Activated gamma-delta T cell treated with anti-CD3 and anti-CD28 coated beads, Interleukin-2, amount 50 U/mL, for 16 hours (primary cell): ENCODE measurements around the gene TTC39B.

Source experiments
- DNase-seq: peaks from one replicate; pipeline ENCODE4 v3.0.0-alpha.2; 2020; ENCODE audit warnings: low read depth

Gene TTC39B

DNA sequence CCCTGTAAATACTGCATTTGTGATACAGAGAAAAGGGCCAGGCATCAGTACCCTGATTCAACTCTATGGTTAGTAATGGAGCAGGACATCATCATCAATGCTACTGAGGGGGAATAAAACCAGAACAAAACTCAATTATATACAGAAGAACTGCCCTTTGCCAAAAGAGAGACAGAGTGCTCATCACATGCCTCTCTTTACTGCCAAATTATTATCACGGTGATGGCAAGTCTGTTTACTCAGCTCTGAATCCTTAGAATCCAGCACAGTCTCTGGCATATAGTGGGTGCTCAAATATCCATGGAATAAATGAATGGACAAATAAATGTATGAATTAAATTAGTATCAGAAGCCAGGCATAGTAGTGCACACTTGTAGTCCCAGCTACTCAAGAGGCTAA is 130.2 kb downstream of the TTC39B start:
- DNase-seq: no peak

DNA sequence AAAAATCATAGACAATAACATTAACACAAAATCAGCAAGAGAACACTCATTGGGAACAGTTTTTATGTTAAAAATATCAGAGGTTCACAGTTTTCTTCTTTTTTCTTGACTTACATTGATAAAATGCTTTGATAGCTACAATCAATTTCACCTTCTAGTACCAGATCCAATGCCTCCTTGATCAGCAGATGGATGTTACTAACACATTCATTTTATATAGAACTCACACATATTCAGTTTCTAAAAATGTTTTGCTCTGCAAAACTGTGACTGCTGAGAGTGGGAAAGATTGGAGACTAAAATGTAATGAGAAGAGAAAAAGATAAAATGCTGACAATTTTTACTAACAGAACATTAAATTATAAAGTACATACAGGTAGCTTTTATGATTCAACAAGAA is 143.1 kb downstream of the TTC39B start:
- no peak for DNase-seq

DNA sequence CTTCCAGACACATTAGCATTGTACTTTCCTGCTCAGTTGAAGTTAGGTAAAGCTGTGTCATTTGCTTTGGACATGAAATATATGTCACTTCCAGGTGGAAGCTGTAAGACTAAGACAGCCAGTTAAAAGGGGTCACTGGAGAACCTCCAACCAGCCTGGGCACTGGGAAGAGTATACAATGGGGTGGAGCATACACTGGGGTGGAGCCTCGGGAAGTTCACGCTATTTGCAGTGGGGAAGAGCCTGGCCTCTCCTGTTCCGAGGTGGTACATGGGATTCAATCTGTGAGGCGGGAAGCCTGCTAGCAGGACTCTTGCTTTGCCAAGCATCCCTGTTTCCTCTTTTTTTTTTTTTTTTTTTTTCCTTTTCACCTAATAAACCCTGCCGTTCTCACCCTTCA is 145.3 kb downstream of the TTC39B start:
- no peak for DNase-seq

DNA sequence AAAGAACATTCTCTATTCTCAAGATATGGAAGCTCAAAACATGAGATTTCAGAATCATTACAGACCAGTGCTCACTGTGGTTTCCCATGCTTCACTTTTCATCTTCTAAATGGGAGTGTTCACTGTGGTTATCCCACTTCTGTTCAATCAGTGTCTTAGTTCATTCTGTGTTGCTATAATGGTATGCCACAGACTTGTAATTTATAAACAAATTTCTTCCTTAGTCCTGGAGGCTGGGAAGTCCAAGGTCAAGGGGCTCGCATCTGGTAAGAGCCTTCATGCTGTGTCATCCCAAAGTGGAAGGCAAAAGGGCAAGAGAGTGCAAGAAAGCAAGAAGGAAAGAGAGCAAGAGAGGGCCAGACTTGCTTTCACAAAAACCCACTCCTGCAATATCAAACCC is 146.3 kb downstream of the TTC39B start:
- no peak for DNase-seq

DNA sequence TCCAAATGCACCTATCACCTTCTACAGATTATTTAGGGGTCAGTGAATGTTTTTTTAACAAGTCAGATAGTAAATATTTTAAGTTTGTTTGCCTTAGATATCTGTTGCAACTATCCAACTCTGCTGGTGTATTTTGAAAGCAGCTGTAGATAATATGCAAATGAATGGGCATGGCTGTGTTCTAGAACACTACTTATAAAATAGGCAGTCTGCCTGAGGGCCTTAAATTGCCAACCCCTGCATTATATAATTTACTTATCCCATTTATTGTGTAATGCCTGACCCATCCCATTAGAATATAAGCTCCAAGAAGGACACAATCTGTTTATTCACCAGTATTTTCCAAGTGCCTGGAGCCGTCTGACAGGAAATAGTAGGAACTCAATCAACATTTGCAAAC is 149.0 kb downstream of the TTC39B start:
- no peak for DNase-seq

DNA sequence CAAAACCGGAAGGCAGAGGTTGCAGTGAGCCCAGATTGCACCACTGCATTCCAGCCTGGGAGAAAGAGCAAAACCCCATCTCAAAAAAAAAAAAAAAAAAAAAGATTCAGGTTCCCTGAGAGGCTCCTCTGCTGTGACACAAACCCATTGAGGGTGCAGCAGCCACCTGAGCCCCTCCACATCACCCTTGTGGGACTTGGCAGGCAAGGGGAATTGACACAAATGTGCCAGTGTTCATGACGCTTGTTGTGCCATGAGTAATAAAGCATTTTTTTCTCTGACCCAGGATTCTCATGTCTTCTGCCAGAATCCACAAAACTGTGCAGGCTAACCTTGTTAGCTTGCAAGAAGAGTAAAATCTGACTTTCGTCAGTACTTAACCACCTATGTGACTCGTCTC is 149.6 kb downstream of the TTC39B start:
- no peak for DNase-seq

DNA sequence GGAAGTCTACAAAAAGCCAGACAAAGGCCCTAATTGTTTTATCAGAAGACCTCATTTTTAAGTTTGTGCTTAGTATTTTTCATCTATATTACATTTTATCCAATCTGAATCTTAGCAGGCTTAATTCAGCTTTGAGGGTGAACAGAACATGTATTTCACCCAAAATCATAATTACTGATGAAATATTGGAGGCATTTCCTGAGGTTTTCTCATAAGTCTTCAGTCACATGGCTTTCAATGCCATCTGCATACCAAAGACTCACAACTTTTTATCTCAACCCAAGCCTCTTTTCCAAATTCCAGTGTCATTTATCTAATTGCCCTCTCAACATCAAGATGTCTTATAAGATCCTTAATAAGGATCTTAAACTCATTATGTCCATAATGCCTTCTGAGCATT is 150.8 kb downstream of the TTC39B start:
- DNase-seq: no peak

DNA sequence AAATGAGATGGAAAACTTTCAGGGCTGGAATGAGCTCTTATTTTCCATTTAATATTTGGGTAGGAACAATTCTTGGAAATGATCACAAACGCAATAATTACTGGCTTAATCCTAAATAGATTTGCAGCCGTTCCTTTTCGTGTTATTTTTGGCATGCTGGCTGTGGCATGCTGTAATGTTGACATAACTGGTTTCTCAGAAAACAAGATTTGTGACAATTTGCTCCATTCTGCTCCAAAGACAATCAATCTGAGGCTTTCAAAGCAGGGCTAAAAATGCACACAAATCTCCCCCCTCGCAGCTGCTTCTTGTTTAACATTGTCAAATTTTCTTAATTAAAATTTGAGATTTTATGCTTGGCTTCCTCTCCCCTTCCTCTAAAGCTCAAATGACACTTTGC is 151.2 kb downstream of the TTC39B start:
- no peak for DNase-seq

DNA sequence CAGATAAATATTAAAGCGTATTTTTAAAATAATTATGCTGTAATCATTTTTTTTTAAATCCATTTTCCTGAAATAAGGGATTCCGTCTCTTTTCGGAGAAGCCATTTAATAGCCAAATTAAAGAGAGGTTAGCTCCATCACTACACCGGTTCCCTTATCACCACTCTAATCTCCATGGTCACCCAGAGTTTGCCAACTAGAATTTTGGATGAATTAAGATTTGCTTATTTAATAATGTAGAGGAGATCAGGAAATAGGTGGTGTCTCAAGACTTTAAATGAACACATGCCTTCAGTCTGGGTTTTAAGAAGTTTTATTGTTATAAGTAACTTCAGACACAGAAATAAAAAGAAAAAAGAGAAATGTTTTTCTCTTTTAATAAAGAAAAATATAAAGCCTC is 151.7 kb downstream of the TTC39B start:
- no peak for DNase-seq

DNA sequence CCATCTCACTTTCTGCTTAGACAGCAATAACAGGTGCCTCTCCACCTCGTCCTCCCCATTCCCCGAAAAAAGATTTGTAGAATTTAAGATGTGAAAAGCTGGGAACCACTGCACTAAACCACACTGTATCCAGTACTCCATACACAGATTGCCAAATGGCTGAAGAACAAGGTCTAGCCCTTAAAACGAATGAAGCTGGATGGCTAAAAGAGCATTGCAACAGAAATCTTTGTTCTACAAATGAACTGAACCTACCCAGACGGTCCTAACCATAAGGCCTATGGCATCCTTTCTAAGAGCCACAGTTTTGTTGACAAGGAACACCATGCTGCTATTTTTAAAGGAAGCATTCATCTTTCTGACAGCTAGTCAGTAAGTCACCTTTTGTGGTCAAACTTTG is 152.3 kb downstream of the TTC39B start:
- no peak for DNase-seq

DNA sequence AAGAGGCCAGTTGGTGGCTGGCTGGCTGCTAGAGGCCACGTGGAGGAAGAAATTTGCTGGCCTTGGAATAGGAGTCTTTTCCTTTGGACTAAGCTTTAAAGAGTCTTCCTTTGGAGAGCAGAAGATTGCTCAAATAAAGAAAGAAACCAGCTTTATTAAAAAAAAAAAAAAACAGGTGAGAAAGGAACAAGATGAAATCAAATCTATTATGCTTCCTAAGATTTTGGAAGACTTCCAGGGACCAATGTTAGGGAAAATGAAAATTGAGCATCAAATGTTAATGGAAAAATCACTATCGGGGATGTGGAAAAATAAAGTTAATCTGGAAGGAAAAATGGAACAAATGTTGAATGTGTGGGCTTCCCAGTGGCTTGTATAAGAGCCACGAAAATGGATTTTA is 153.1 kb downstream of the TTC39B start:
- DNase-seq: no peak

DNA sequence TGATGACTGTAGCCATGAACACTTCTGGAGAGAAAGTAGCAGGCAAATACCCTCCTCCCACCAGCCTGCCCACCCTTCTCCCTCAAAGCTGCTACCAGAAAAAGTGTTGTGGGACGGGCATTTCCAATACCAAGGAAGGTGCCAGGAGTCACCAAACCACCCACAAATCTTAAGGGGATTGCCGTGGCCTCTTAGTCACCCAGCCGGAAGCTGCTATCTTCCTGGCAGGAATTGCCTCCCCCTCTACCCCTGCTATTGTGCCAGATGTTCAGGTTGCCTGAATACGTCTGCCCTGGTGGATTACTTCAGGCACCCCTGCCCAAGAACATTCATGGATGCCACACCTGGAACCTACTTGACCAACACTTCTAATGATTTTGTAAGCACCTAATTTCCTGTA is 156.1 kb downstream of the TTC39B start:
- DNase-seq: no peak

DNA sequence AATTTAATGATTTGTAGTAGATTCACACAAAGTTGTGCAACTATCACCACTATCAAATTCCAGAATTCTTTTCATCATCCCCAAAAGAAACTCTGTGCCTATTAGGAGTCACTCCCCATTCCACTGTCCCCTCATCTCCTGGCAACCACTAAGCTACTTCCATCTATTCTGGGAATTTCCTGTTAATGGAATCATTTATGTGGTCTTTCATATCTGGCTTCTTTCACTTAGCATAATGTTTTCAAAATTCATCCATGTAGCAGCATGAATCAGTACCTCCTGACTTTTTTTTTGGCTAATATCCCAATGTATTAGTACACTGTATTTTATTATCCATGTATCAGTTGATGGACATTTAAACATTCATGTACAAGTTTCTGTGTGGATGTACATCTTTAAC is 157.6 kb downstream of the TTC39B start:
- DNase-seq: no peak

DNA sequence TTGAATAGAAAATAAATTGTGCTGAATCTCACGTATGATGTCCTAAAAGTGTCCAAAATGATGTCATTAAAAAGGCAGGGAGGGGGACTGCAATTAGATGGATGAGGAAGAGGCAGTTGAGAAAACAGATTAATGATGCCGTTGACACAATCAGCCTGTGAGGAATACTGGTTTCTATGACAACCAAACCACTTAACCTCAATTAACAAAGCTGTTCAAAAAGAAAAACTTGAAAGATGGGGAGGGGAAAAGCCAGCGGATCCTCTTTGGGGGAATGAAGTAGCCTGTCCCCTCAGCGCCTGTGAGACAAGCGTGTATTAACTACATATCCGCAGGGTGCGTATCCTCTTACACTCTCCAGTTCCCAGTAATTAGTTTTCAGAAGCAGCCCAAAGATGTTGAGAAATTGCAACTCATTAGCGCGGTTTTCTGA is 160.7 kb downstream of the TTC39B start:
- no peak for DNase-seq

DNA sequence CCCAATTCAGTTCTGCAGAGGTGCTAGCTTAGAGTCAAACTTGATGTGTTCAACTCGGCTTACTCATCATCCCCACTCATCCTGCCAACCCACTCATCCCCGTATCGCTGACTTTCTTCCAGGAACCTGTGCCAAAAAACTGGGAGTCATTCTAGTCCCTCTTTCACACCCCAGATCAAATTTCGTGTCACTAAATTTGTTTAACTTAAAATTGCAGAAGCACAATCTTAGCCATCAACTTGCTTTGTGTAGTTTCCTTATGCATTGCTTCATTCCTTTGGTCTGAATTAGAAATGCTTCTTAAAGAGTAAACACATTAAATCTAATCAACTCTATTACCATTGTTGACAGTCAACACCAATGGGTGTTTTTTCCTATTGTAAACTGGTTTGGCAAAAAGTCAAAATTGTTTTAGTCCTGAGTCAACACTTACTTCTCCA is 162.4 kb downstream of the TTC39B start:
- no peak for DNase-seq

DNA sequence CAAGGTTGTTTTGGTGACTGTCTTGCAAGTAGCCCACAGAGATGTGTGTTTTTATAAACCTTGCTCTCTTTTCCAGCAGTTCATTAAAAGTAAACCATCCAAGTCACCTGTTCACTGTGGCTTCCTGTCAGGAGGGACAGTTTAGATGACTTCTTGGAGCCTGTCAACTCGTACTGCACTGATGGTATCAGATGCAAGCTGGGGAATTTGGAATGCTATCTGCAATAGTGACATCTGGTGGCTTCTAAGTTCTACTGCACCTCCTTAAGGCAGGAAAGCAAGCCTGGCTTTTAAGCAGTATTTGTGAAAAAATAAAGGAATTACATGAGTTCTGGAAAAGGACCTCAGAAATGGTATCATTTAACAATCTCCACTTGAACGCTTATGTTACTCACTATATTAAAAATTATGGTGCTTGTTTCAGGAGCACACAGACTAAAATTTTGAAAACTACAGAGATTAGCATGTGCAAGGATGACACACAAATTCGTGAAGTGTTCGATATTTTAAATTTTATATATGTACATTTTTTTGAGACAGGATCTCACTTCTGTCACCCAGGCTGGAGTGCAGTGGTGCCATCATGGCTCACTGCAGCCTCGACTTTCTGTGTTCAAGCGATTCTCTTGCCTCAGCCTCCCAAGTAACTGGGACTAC is 164.0 kb downstream of the TTC39B start:
- no peak for DNase-seq

DNA sequence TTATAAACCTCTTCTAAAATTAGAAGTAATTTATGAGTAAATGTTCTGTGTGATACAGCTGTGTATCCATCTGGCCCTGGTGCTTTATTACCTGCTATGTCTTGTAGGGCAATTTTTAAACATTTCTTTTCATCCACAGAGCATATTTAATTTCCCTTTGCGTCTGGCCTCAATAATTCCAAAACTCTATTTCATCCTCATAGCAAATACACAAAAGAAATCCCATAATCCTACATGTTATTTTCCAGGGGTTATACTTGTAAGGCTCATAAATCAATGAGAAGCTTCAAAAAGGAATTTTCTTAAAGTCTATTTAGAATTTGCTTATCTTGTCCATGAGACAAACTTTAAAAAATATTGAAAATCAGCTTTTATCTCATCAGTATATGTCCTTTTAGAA is 167.0 kb downstream of the TTC39B start:
- DNase-seq: no peak

DNA sequence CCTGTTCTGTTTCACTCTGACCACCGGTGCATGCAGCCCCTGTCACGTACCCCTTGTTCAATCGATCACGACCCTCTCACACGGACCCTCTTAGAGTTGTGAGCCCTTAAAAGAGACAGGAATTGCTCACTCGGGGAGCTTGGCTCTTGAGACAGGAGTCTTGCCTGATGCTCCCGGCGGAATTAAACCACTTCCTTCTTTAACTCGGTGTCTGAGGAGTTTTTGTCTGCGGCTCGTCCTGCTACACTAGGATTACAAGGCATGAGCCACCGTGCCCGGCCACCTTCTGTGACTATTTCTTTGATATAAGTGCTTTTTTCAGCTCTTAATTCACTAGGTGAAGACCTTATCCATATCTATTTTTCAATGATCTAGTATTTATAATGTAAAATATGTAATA is 167.5 kb downstream of the TTC39B start:
- no peak for DNase-seq

DNA sequence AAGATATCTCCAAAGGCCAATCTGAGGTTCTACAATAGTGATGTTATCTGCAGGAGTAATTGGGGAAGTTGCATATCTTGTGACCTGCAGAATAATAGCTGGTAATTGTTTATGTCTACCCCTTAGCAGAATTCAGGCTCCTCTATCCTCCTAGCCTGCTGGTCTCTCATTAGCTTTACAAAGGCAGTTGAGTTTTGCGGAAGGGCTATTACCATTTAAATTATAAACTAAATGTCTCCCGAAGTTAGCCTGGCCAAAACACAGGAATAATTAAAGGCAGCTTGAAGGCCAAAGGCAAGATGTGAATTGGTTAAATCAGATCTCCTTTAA is 168.7 kb downstream of the TTC39B start:
- DNase-seq: no peak

DNA sequence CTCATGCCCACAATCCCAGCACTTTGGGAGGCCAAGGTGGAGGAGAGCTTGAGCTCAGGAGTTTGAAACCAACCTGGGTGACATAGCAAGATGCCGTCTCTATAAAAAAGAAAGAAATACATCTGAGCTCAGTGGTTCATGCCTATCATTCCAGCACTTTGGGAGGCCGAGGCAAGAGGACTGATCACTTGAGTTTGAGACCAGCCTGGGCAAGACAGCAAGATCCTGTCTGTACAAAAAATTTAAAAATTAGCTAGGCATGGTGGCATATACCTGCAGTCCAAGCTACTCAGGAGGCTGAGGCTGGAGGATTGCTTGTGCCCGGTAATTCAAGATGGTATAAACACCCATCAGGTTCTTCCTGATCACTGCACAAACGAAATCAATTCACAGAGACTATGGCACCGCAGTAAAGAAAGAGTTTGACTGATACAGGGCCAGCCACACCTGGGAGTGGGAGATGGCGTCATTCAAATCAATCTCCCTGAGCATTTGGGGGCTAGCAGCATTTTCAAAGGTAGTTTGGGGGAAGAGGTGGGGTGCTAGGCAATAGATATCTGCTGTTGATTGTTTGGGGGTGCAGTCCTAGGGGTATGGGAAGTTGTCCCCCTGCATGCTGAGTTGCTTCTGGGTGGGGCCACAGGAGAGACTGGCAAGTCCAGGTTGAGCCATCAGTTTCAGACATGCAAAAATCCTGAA is 169.2 kb downstream of the TTC39B start:
- no peak for DNase-seq

DNA sequence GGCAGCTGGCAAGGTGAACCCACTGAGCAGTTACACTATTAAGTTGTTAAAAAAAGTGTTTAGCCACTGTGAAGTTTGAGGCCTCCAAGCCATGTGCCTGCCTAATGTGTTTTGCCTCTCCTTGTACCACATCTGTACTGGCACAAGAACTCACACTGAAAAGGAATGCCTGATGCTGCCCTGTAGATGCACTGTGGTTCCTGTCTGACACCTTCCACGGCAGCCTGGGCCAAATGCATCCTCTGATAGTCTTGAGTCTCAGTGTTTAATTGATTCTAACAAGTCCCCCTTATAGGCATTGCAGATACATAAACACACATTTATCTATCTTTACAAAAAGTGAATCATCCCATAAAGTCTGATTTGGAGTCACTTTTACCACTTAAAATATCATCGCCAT is 169.9 kb downstream of the TTC39B start:
- DNase-seq: no peak

DNA sequence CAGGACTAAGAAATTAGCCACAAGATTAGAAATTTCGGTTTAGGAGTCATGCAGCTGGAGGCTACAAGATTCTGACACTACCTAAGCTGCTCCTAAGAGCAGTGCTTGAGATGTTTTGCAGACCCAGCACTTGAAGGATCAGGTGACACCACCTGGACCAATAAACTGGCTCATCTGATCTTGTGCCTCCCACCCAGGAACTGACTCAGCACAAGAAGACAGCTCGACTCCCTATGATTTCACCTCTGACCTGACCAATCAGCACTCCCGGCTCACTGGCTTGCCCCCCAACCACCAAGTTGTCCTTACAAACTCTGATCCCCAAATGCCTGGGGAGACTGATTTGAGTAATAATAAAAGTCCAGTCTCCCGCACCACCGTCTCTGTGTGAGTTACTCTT is 170.4 kb downstream of the TTC39B start:
- no peak for DNase-seq

DNA sequence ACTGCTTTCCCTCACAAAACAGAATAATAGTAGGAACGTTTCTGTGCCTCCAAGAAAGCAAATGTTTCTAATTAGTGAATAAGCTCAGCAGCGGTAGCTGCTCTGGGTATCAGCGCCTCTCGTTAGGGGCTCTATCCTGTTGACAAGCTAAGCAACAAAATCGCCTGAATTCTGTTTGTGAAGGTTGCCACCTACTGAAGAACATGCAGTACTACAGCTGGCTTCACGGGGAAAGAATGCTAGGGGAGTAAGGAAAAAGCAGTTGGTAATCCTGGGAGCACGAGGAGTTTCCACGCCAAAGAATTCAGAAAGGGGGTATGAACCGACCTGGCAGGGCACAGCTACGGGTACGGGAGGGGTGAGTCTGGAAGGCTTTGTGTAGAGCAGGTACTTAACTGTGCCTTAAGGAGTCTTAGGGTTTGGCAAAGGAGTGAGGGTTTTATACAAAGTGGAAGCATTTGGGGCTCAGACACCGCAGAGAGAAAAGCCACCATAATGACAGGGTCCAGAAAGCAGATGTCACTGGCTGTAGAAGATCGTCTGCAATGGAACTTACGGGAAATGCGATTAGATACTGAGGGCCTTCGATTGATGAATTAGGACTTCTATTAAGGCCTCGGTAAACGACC is 171.7 kb downstream of the TTC39B start:
- no peak for DNase-seq

DNA sequence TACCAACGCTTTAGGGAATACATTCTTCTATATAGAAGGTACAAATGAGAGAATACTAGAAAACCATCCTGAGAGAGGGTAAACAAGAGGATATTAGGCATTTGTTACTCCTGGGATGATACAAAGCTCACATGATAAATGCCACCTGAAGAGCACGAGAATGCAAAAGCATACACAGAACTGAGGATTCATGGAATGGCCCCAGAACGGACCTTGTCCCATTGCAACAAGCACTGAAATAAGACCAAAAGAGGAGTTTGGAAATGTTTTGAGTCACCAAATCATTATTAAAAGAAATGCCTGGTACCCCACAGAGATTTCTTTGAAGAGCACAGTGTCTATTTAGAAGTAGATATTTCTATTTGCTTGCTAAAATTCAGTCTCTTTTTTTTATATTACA is 173.5 kb downstream of the TTC39B start:
- DNase-seq: no peak
